ENCODE data around the gene AP2A2.

GRCh38 chr11:1013631-1013935, 87.9 kb downstream of the AP2A2 start:
- TF ChIP-seq, protein P1, sequence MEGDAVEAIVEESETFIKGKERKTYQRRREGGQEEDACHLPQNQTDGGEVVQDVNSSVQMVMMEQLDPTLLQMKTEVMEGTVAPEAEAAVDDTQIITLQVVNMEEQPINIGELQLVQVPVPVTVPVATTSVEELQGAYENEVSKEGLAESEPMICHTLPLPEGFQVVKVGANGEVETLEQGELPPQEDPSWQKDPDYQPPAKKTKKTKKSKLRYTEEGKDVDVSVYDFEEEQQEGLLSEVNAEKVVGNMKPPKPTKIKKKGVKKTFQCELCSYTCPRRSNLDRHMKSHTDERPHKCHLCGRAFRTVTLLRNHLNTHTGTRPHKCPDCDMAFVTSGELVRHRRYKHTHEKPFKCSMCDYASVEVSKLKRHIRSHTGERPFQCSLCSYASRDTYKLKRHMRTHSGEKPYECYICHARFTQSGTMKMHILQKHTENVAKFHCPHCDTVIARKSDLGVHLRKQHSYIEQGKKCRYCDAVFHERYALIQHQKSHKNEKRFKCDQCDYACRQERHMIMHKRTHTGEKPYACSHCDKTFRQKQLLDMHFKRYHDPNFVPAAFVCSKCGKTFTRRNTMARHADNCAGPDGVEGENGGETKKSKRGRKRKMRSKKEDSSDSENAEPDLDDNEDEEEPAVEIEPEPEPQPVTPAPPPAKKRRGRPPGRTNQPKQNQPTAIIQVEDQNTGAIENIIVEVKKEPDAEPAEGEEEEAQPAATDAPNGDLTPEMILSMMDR (IDR thresholded peaks at IDR 0.05 in 4 of 5, conservative IDR thresholded peaks at IDR 0.05 in 1 of 5) = no peak
- TF ChIP-seq POLR2A (IDR thresholded peaks at IDR 0.05) = no peak
